Thoracic aorta (tissue), 2 donors: ENCODE data around the gene CCL1. TPM values are rescaled to one million over a fixed set of nuclear protein-coding genes. Genes with fewer than 3 reads are reported as not detected.
"Not testable (repeated sequence)": the region's sequence is repeated elsewhere in the genome, so short reads cannot be mapped to it uniquely, and the experiment has no call there.

Source experiments
- ATAC-seq: fragments of 150-250 bp; one replicate; pipeline ENCODE4 v1.8.0; 2017; ENCODE audit warnings: low read depth; ENCODE audit not compliant: insufficient number of reproducible peaks, low FRiP score
- DNase-seq: peaks from one replicate; pipeline ENCODE4 v3.0.0-alpha.2; 2020; ENCODE audit warnings: low spot score
- H3K27ac ChIP-seq, 2 donors: fragments of 200-600 bp; sonication (generic); 1 replicate in 1 of 2; 2 replicates in 1 of 2; pipeline ENCODE4 v1.5.1; 2016; ENCODE audit warnings: mild to moderate bottlenecking in 2 of 2, moderate library complexity in 2 of 2
- H3K27me3 ChIP-seq: fragments of 200-600 bp; sonication (generic); replicated peaks from 2 replicates; pipeline ENCODE4 v1.6.0; 2016; ENCODE audit warnings: mild to moderate bottlenecking; ENCODE audit not compliant: insufficient read depth
- H3K36me3 ChIP-seq: fragments of 200-600 bp; sonication (generic); one replicate; pipeline ENCODE4 v1.5.1; 2016
- H3K4me1 ChIP-seq, 2 donors: fragments of 200-600 bp; sonication (generic); 1 replicate in 1 of 2; 2 replicates in 1 of 2; pipeline versions ENCODE4 v1.5.1 to v1.6.0; 2016; ENCODE audit warnings: low read depth in 2 of 2, mild to moderate bottlenecking in 1 of 2; ENCODE audit not compliant: control insufficient read depth in 1 of 2
- H3K4me3 ChIP-seq: fragments of 200-600 bp; sonication (generic); 2 replicates; pipeline ENCODE4 v1.5.1; 2016; ENCODE audit warnings: mild to moderate bottlenecking
- H3K9me3 ChIP-seq: fragments of 200-600 bp; sonication (generic); 2 replicates; pipeline ENCODE4 v1.5.1; 2016
- CTCF ChIP-seq: fragments of 200-600 bp; sonication (generic); IDR thresholded peaks from one replicate; pipeline ENCODE4 v1.5.1; 2019; ENCODE audit warnings: antibody characterized with exemption
- total RNA-seq, 2 donors: library from RNA; depleted of rRNA; stranded (reverse); fragments of >200 nt; gene quantifications; one replicate each; pipeline versions ENCODE4 v1.1.0 to v1.2.3, GENCODE V29; 2016

Gene CCL1
- total RNA-seq, 2 donors from 2014 or later: not detected

- Histone ChIP-seq H3K4me3 (no peak overlapping the region), H3K27ac (no peak overlapping the region), H3K9me3 (no peaks in the 10 kb centered on the region), H3K4me1 (no peaks in the 10 kb centered on the region), H3K36me3 (no peaks in the 10 kb centered on the region), H3K27me3 (no peaks in the 10 kb centered on the region)
- TF ChIP-seq CTCF: no peak
- ATAC-seq (no peak), DNase-seq (no peak)
These were observed 23.8 kb downstream of the CCL1 start for GRCh38 chr17:34339138-34339770.

- TF ChIP-seq CTCF: no peak
- H3K27me3 ChIP-seq: no peaks in the 10 kb centered on the region
- no peaks in the 10 kb centered on the region for H3K36me3 ChIP-seq
- no peak for ATAC-seq
- H3K4me1 ChIP-seq: no peaks in the 10 kb centered on the region
- no peak for DNase-seq
- H3K27ac ChIP-seq: no peak overlapping the region
- H3K4me3 ChIP-seq: no peak overlapping the region
- H3K9me3 ChIP-seq: no peaks in the 10 kb centered on the region
These were observed 25.3 kb downstream of the CCL1 start for GRCh38 chr17:34337701-34338100.

GRCh38 chr17:34327580-34327979 lies 35.5 kb downstream of the CCL1 start:
- H3K4me1 ChIP-seq, H3K9me3 ChIP-seq, H3K36me3 ChIP-seq, ATAC-seq, H3K4me3 ChIP-seq, H3K27me3 ChIP-seq, H3K27ac ChIP-seq, DNase-seq: not testable (repeated sequence)

- H3K27me3 ChIP-seq: no peaks in the 10 kb centered on the region
- no peak for TF ChIP-seq CTCF
- DNase-seq: no peak
- H3K4me1 ChIP-seq: peaks cover 0 to 21% of the 10 kb centered on the region in 2 donors
- H3K9me3 ChIP-seq: no peaks in the 10 kb centered on the region
- no peak overlapping the region for H3K4me3 ChIP-seq
- ATAC-seq: no peak
- no peaks in the 10 kb centered on the region for H3K36me3 ChIP-seq
- H3K27ac ChIP-seq: peak overlapping the region in 1 of 2 donors; percentile 24
These were observed 41.1 kb downstream of the CCL1 start for GRCh38 chr17:34321964-34322363.

GRCh38 chr17:34319039-34319483 lies 44.0 kb downstream of the CCL1 start, which contains the start of gene CCL8:
Gene CCL8, plus strand, starts transcription at chr17:34319435. Its CDS starts 67 bp downstream, at chr17:34319502.
- Histone ChIP-seq H3K4me3 (no peak within 1 kb of the TSS), H3K9me3 (no peaks in the 10 kb centered on the region), H3K27ac (peak within 1 kb of the TSS in 1 of 2 donors; percentile 35), H3K27me3 (no peaks in the 10 kb centered on the region), H3K4me1 (peaks cover 8 to 34% of the 10 kb centered on the region in 2 donors), H3K36me3 (no peaks in the 10 kb centered on the region)
- DNase-seq (no peak), ATAC-seq (no peak)
- TF ChIP-seq CTCF: no peak

GRCh38 chr17:34318474-34318873 lies 44.6 kb downstream of the CCL1 start:
- Histone ChIP-seq H3K36me3 (no peaks in the 10 kb centered on the region), H3K4me3 (no peak overlapping the region), H3K27ac (no peak overlapping the region), H3K27me3 (no peaks in the 10 kb centered on the region), H3K9me3 (no peaks in the 10 kb centered on the region), H3K4me1 (peaks cover 12 to 40% of the 10 kb centered on the region in 2 donors)
- ATAC-seq (no peak), DNase-seq (no peak)
- TF ChIP-seq CTCF: no peak
